ENCODE data around the gene AMZ2. TPM values are rescaled to one million over a fixed set of nuclear protein-coding genes. Genes with fewer than 3 reads are reported as not detected.

Gene AMZ2
- total and polyA plus RNA-seq, 4 donors, result 11.6 to 19.6 (median 17.3) TPM

DNA sequence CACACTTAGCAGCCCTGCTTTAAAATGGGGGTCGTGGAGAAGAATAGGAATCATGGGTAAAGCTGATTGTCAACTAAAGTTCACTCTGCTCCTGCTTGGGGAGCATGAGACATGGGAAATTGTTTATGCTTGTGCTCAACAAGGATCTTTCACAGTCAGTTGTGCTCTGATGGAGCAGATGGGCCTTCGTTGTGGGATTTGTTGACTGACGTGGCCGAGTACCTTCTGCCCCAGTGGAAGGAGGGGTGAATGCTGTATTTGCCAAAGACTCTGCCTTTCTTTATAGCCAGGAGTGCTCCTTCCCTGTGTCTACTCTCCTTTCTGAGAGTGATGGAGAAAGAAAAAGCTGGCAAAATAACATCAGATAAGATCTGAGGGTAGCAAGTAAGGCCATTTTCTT lies 54.8 kb downstream of the AMZ2 start:
- TF ChIP-seq HNF4A (conservative IDR thresholded peaks at IDR 0.05), result no peak
- no peak for TF ChIP-seq YY1 (IDR thresholded peaks at IDR 0.05)
- TF ChIP-seq RAD21 (IDR thresholded peaks at IDR 0.05), result no peak
- TF ChIP-seq SP1 (IDR thresholded peaks at IDR 0.05), result no peak
- no peak for TF ChIP-seq NR2F2 (IDR thresholded peaks at IDR 0.05)
- no peak for TF ChIP-seq RXRA (IDR thresholded peaks at IDR 0.05)
- TF ChIP-seq TAF1 (conservative IDR thresholded peaks at IDR 0.05), result no peak
- no peak for TF ChIP-seq JUND (IDR thresholded peaks at IDR 0.05)
- TF ChIP-seq, protein P1, sequence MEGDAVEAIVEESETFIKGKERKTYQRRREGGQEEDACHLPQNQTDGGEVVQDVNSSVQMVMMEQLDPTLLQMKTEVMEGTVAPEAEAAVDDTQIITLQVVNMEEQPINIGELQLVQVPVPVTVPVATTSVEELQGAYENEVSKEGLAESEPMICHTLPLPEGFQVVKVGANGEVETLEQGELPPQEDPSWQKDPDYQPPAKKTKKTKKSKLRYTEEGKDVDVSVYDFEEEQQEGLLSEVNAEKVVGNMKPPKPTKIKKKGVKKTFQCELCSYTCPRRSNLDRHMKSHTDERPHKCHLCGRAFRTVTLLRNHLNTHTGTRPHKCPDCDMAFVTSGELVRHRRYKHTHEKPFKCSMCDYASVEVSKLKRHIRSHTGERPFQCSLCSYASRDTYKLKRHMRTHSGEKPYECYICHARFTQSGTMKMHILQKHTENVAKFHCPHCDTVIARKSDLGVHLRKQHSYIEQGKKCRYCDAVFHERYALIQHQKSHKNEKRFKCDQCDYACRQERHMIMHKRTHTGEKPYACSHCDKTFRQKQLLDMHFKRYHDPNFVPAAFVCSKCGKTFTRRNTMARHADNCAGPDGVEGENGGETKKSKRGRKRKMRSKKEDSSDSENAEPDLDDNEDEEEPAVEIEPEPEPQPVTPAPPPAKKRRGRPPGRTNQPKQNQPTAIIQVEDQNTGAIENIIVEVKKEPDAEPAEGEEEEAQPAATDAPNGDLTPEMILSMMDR (IDR thresholded peaks at IDR 0.05; ENCODE audit: low read depth, low read length, missing input control), result no peak
- no peak for TF ChIP-seq FOXA1 (IDR thresholded peaks at IDR 0.05)
- no peak for TF ChIP-seq HNF4G (IDR thresholded peaks at IDR 0.05)
- TF ChIP-seq, protein P2, sequence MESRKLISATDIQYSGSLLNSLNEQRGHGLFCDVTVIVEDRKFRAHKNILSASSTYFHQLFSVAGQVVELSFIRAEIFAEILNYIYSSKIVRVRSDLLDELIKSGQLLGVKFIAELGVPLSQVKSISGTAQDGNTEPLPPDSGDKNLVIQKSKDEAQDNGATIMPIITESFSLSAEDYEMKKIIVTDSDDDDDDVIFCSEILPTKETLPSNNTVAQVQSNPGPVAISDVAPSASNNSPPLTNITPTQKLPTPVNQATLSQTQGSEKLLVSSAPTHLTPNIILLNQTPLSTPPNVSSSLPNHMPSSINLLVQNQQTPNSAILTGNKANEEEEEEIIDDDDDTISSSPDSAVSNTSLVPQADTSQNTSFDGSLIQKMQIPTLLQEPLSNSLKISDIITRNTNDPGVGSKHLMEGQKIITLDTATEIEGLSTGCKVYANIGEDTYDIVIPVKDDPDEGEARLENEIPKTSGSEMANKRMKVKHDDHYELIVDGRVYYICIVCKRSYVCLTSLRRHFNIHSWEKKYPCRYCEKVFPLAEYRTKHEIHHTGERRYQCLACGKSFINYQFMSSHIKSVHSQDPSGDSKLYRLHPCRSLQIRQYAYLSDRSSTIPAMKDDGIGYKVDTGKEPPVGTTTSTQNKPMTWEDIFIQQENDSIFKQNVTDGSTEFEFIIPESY (IDR thresholded peaks at IDR 0.05), result no peak
- TF ChIP-seq, protein P3, sequence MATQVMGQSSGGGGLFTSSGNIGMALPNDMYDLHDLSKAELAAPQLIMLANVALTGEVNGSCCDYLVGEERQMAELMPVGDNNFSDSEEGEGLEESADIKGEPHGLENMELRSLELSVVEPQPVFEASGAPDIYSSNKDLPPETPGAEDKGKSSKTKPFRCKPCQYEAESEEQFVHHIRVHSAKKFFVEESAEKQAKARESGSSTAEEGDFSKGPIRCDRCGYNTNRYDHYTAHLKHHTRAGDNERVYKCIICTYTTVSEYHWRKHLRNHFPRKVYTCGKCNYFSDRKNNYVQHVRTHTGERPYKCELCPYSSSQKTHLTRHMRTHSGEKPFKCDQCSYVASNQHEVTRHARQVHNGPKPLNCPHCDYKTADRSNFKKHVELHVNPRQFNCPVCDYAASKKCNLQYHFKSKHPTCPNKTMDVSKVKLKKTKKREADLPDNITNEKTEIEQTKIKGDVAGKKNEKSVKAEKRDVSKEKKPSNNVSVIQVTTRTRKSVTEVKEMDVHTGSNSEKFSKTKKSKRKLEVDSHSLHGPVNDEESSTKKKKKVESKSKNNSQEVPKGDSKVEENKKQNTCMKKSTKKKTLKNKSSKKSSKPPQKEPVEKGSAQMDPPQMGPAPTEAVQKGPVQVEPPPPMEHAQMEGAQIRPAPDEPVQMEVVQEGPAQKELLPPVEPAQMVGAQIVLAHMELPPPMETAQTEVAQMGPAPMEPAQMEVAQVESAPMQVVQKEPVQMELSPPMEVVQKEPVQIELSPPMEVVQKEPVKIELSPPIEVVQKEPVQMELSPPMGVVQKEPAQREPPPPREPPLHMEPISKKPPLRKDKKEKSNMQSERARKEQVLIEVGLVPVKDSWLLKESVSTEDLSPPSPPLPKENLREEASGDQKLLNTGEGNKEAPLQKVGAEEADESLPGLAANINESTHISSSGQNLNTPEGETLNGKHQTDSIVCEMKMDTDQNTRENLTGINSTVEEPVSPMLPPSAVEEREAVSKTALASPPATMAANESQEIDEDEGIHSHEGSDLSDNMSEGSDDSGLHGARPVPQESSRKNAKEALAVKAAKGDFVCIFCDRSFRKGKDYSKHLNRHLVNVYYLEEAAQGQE (IDR thresholded peaks at IDR 0.05), result no peak
- TF ChIP-seq, protein P4, sequence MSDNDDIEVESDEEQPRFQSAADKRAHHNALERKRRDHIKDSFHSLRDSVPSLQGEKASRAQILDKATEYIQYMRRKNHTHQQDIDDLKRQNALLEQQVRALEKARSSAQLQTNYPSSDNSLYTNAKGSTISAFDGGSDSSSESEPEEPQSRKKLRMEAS (IDR thresholded peaks at IDR 0.05), result no peak
- TF ChIP-seq, protein P5, sequence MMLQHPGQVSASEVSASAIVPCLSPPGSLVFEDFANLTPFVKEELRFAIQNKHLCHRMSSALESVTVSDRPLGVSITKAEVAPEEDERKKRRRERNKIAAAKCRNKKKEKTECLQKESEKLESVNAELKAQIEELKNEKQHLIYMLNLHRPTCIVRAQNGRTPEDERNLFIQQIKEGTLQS (IDR thresholded peaks at IDR 0.05), result no peak
- TF ChIP-seq EGR1 (IDR thresholded peaks at IDR 0.05; ENCODE audit: low read depth in 2 of 2), result no peak
- no peak for TF ChIP-seq FOXA2 (IDR thresholded peaks at IDR 0.05)
- TF ChIP-seq GABPA (IDR thresholded peaks at IDR 0.05 in 1 of 2, conservative IDR thresholded peaks at IDR 0.05 in 1 of 2), result no peak
- no peaks in the 10 kb centered on the region for H3K36me3 ChIP-seq (ENCODE audit: control insufficient read depth in 4 of 4, insufficient read depth in 3 of 4, low read depth in 1 of 4, low read length in 3 of 4)
- no peak overlapping the region for H3K9ac ChIP-seq (ENCODE audit: low read depth in 1 of 2, low read length in 2 of 2)
- no peaks in the 10 kb centered on the region for H3K4me1 ChIP-seq (ENCODE audit: control insufficient read depth in 4 of 4, insufficient read depth in 4 of 4, low read length in 3 of 4)
- H3K4me3 ChIP-seq (ENCODE audit: low read depth in 1 of 3, low read length in 3 of 3), result no peak overlapping the region
- H3K9me3 ChIP-seq (ENCODE audit: control insufficient read depth in 4 of 4, low read length in 3 of 4), result no peaks in the 10 kb centered on the region
- no peak for DNase-seq (ENCODE audit: low spot score)
- no peak overlapping the region for H3K27ac ChIP-seq (ENCODE audit: low read depth in 1 of 2, low read length in 2 of 2)
- 77% methylated on average over 4 of the region's 4 CpGs for WGBS
- no peaks in the 10 kb centered on the region for H3K27me3 ChIP-seq (ENCODE audit: control insufficient read depth in 4 of 4, insufficient read depth in 4 of 4, low read length in 3 of 4)
